WI38 (cell line): ENCODE measurements around the gene ZFC3H1.

Experiments
- H3K4me3 ChIP-seq: 2 replicates; pipeline ENCODE4 v1.5.1; 2011; ENCODE audit warnings: low read depth, mild to moderate bottlenecking, control low read depth, low read length
- TF ChIP-seq, protein P1 (sequence below): IDR thresholded peaks from 2 replicates; pipeline ENCODE4 v1.5.1; 2012; ENCODE audit warnings: low read depth, mild to moderate bottlenecking, control low read depth, low read length

Gene ZFC3H1

DNA sequence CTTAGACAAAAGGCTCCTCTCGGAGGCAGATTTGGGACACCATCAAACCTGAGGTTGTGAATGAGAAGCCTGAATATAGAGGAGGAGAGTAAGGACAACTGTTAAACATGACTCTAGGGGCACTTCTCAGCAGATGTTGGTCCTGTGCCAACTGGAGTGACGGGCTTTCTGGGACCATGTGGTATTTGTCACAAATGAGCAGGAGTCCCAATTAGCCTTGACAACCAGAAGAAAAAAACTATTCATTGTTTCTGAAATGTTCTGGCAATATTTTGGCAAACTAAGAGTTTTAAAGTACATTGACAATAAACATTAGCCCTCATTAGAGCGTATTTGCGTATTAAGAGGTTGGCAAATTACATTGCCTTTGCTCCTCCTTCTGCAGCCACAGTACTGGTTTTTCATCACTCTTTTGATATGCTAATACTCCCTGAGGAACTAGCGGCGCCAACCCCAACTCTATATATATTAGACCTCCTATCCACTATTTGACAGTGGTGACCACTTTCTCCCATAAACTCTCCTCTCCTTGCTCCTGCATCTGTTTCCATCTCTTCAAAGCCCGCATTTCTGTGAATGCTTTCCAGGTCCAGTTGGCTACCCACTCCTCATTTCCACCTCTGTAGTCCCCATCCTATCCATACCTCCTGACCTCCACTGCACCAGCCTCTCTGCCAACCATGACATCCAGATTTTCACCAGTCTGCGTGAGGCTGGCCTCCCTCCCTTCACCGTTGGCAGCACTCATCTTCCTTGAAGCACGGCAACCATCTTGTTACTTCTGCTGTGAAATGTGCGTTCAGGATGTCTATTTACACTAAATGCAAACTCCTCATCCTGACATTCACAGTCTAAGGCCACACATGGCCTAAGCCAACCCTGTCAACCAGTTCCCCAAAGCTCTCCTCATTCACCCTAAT is 100.7 kb downstream of the ZFC3H1 start:
- TF ChIP-seq, protein P1, sequence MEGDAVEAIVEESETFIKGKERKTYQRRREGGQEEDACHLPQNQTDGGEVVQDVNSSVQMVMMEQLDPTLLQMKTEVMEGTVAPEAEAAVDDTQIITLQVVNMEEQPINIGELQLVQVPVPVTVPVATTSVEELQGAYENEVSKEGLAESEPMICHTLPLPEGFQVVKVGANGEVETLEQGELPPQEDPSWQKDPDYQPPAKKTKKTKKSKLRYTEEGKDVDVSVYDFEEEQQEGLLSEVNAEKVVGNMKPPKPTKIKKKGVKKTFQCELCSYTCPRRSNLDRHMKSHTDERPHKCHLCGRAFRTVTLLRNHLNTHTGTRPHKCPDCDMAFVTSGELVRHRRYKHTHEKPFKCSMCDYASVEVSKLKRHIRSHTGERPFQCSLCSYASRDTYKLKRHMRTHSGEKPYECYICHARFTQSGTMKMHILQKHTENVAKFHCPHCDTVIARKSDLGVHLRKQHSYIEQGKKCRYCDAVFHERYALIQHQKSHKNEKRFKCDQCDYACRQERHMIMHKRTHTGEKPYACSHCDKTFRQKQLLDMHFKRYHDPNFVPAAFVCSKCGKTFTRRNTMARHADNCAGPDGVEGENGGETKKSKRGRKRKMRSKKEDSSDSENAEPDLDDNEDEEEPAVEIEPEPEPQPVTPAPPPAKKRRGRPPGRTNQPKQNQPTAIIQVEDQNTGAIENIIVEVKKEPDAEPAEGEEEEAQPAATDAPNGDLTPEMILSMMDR: no peak
- H3K4me3 ChIP-seq: no peak overlapping the region
